Lower lobe of right lung (tissue), 2 donors: Measurements from ENCODE around the gene KRTAP12-4. TPM values are rescaled to one million over a fixed set of nuclear protein-coding genes. Genes with fewer than 3 reads are reported as not detected.
"Not testable (repeated sequence)": the region's sequence is repeated elsewhere in the genome, so short reads cannot be mapped to it uniquely, and the experiment has no call there.

ENCODE experiments used
- ATAC-seq, 2 donors: fragments of 200-7000 bp; cut with Tn5 transposase; one replicate each; pipeline ENCODE4 v1.9.1; 2020 to 2022; ENCODE audit warnings: mild to moderate bottlenecking in 2 of 2, moderate library complexity in 2 of 2
- DNase-seq: peaks from one replicate; pipeline ENCODE4 v3.0.0-alpha.2; 2020
- H3K27ac ChIP-seq: fragments of 200-600 bp; one replicate; pipeline ENCODE4 v1.8.0; 2022
- H3K27me3 ChIP-seq: fragments of 200-600 bp; one replicate; pipeline ENCODE4 v1.8.0; 2022; ENCODE audit warnings: low read depth
- H3K36me3 ChIP-seq: fragments of 200-600 bp; one replicate; pipeline ENCODE4 v1.8.0; 2022; ENCODE audit warnings: mild to moderate bottlenecking
- H3K4me1 ChIP-seq: fragments of 200-600 bp; one replicate; pipeline ENCODE4 v1.8.0; 2022
- H3K4me3 ChIP-seq: fragments of 200-600 bp; one replicate; pipeline ENCODE4 v1.8.0; 2022; ENCODE audit warnings: mild to moderate bottlenecking
- H3K9me3 ChIP-seq: fragments of 200-600 bp; one replicate; pipeline ENCODE4 v1.8.0; 2022
- intact Hi-C: fragments of 100-400 bp; cut with DNase I; formaldehyde crosslinking; loops from one replicate; pipeline ENCODE4 v1.11.0; 2022
- total RNA-seq: library from RNA; stranded (reverse); fragmentation: NEBNext Ultra II Directional; extraction: Animal tissue kit (Norgen Biotek cat#: 25700); gene quantifications from one replicate; pipeline ENCODE4 v1.2.1, GENCODE V29; 2021
- TF ChIP-seq, protein P1 (sequence below): fragments of 200-600 bp; IDR thresholded peaks from one replicate; pipeline ENCODE4 v1.8.0; 2022; ENCODE audit warnings: antibody characterized with exemption, mild to moderate bottlenecking
- donor health status: DM: no; HTN: yes; CAD: no; lungs with severe emphysema.

KRTAP12-4 gene
- total RNA-seq, 1 donor from 2014 or later = not detected

DNA sequence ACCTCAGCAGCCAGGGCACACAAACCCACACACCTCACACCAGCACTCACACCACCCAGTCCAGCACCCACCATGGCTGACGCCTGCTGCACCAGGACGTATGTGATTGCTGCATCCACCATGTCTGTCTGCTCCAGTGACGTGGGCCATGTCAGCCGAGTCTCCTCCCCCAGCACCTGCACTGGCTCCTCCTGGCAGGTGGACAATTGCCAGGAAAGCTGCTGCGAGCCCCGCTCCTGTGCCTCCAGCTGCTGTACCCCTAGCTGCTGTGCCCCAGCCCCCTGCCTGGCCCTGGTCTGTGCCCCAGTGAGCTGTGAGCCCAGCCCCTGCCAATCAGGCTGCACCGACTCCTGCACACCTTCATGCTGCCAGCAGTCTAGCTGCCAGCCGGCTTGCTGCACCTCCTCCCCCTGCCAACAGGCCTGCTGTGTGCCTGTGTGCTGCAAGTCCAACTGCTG is 42.4 kb downstream of the KRTAP12-4 start, which contains the start of gene KRTAP10-8:
Gene KRTAP10-8, plus strand, starts transcription at position 51 of the 458 bp plus-strand sequence. Its CDS starts 22 bp downstream, at position 73.
- DNase-seq (no peak), ATAC-seq (no peak)
- Histone ChIP-seq H3K4me1 (no peaks in the 10 kb centered on the region), H3K4me3 (no peak within 1 kb of the TSS), H3K9me3 (peaks cover 13% of the 10 kb centered on the region), H3K36me3 (no peaks in the 10 kb centered on the region), H3K27ac (no peak within 1 kb of the TSS), H3K27me3 (no peaks in the 10 kb centered on the region)
- TF ChIP-seq, protein P1, sequence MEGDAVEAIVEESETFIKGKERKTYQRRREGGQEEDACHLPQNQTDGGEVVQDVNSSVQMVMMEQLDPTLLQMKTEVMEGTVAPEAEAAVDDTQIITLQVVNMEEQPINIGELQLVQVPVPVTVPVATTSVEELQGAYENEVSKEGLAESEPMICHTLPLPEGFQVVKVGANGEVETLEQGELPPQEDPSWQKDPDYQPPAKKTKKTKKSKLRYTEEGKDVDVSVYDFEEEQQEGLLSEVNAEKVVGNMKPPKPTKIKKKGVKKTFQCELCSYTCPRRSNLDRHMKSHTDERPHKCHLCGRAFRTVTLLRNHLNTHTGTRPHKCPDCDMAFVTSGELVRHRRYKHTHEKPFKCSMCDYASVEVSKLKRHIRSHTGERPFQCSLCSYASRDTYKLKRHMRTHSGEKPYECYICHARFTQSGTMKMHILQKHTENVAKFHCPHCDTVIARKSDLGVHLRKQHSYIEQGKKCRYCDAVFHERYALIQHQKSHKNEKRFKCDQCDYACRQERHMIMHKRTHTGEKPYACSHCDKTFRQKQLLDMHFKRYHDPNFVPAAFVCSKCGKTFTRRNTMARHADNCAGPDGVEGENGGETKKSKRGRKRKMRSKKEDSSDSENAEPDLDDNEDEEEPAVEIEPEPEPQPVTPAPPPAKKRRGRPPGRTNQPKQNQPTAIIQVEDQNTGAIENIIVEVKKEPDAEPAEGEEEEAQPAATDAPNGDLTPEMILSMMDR = no peak
- intact Hi-C loops = no loop called here

DNA sequence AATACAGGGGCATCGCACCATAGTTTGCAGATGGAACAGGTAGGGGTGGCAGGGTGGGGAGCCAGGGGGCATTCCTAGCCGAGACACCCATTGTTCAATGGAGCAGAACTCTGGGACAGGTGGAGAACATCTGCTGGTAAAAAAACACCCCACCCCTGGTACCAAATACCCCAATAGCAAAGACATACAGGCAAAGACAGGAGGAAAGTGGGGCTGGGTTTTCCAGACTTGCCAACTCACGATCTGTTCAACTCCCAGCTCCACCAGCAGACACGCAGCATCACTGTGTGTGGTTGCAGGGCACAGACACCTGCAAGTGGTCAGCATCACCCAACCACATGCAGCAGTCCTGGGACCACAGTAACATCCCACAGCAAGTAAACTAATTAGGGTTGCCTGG is 42.9 kb downstream of the KRTAP12-4 start:
- Histone ChIP-seq H3K27me3 (no peaks in the 10 kb centered on the region), H3K4me1 (no peaks in the 10 kb centered on the region), H3K27ac (no peak overlapping the region), H3K4me3 (no peak overlapping the region), H3K36me3 (no peaks in the 10 kb centered on the region), H3K9me3 (peaks cover 13% of the 10 kb centered on the region)
- ATAC-seq = no peak
- DNase-seq = no peak
- TF ChIP-seq, protein P1 = no peak
- intact Hi-C loops = no loop called here

DNA sequence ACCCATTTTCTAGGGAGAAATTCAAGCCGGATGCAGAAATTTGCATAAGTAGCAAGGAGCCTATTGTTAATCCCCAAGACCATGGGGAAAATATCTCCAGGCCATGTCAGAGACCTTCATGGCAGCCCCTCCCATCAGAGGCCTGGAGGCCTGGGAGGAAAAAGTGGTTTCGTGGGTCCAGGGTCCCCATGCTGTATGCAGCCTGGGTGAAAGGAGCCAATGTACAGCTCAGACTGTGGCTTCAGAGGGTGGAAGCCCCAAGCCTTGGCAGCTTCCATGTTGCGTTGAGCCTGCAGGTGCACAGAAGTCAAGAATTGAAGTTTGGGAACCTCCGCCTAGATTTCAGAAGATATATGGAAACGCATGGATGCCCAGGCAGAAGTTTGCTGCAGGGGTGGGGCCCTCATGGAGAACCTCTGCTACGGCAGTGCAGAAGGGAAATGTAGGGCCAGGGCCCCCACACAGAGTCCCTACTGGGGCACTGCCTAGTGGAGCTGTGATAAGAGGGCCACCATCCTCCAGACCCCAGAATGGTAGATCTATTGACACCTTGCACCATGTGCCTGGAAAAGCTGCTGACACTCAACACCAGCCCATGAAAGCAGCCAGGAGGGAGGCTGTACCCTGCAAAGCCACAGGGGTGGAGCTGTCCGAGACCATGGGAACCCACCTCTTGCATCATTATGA is 44.2 kb downstream of the KRTAP12-4 start:
- H3K4me1 ChIP-seq, DNase-seq, H3K4me3 ChIP-seq, ATAC-seq, H3K36me3 ChIP-seq, H3K27me3 ChIP-seq, intact Hi-C loops, H3K27ac ChIP-seq: not testable (repeated sequence)
- peaks cover 13% of the 10 kb centered on the region for H3K9me3 ChIP-seq

DNA sequence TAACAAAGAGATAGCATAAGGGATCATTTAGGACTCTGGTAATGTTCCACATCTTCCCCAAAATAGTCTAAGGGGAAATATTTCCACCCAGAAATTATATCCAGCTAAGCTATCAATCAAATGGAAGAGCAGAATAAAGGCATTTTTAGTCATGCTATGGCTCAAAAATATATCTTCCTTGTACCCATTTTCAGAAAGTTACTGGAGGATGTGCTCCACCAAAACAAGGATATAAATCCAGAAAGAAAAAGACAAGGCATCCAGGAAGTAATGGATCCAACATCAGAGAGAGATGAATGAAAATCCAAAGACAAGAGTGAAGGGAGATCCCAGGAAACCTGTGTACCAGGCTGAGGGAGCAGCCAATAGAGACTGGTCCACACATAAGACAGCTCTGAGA is 45.3 kb downstream of the KRTAP12-4 start:
- Histone ChIP-seq H3K4me3 (no peak overlapping the region), H3K4me1 (no peaks in the 10 kb centered on the region), H3K27ac (no peak overlapping the region), H3K9me3 (peaks cover 13% of the 10 kb centered on the region), H3K36me3 (no peaks in the 10 kb centered on the region), H3K27me3 (peaks cover 3% of the 10 kb centered on the region)
- intact Hi-C loops = no loop called here
- DNase-seq = no peak
- TF ChIP-seq, protein P1 = no peak
- no peak for ATAC-seq

DNA sequence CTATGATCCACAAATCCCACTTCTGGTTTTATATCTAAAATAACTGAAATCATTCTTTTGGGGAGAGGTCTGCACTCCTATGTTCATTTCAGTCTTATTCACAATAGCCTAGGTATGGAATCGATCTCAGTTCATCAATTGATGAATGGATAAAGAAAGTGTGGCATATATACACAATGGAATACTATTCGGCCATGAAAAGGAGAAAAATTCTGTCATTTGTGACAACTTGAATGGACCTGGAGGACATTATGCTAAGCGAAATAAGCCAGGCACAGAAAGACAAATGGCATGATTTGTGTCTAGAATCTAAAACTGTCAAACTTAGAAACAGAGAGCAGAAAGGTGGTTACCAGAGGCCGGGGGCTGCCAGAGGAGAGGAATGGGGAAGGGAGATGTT is 48.0 kb downstream of the KRTAP12-4 start:
- Histone ChIP-seq H3K27ac (no peak overlapping the region), H3K4me1 (no peaks in the 10 kb centered on the region), H3K36me3 (no peaks in the 10 kb centered on the region), H3K9me3 (peaks cover 9% of the 10 kb centered on the region), H3K4me3 (no peak overlapping the region), H3K27me3 (peaks cover 20% of the 10 kb centered on the region)
- ATAC-seq = no peak
- TF ChIP-seq, protein P1 = no peak
- intact Hi-C loops = no loop called here
- DNase-seq = no peak

Other genes with a start within 250 kb of the KRTAP12-4 start
- 4.0 TPM for gene LRRC3, start 199.1 kb downstream of the KRTAP12-4 start, total RNA-seq
- not detected for gene KRTAP10-1, start 114.5 kb downstream of the KRTAP12-4 start, total RNA-seq
- not detected for gene KRTAP10-2, start 103.2 kb downstream of the KRTAP12-4 start, total RNA-seq
- not detected for gene KRTAP10-3, start 95.9 kb downstream of the KRTAP12-4 start, total RNA-seq
- gene KRTAP10-4, start 80.9 kb downstream of the KRTAP12-4 start, total RNA-seq = not detected
- gene KRTAP10-5, start 74.1 kb downstream of the KRTAP12-4 start, total RNA-seq = not detected
- not detected for gene KRTAP10-6, start 62.2 kb downstream of the KRTAP12-4 start, total RNA-seq
- gene KRTAP10-7, start 54.1 kb downstream of the KRTAP12-4 start, total RNA-seq = not detected
- not detected for gene KRTAP10-8, start 42.6 kb downstream of the KRTAP12-4 start, total RNA-seq
- not detected for gene KRTAP10-9, start 27.6 kb downstream of the KRTAP12-4 start, total RNA-seq
- gene KRTAP10-10, start 17.3 kb downstream of the KRTAP12-4 start, total RNA-seq = not detected
- not detected for gene KRTAP10-11, start 8.2 kb downstream of the KRTAP12-4 start, total RNA-seq
- gene KRTAP12-3, start 3.3 kb upstream of the KRTAP12-4 start, total RNA-seq = not detected
- not detected for gene KRTAP12-2, start 12.3 kb upstream of the KRTAP12-4 start, total RNA-seq
- gene KRTAP12-1, start 27.5 kb upstream of the KRTAP12-4 start, total RNA-seq = not detected
- not detected for gene KRTAP10-12, start 42.5 kb upstream of the KRTAP12-4 start, total RNA-seq
- gene TSPEAR, start 56.9 kb upstream of the KRTAP12-4 start, total RNA-seq = 0.27 TPM
- 76.9 TPM for gene UBE2G2, start 147.2 kb upstream of the KRTAP12-4 start, total RNA-seq
- gene SUMO3, start 163.4 kb upstream of the KRTAP12-4 start, total RNA-seq = 88.2 TPM
- 209 TPM for gene PTTG1IP, start 219.0 kb upstream of the KRTAP12-4 start, total RNA-seq